HepG2 (cell line): Measurements from ENCODE around the gene MGST1. TPM values are rescaled to one million over a fixed set of nuclear protein-coding genes. Genes with fewer than 3 reads are reported as not detected.

ENCODE experiments used
- AKNA ChIP-seq: sonication (generic); formaldehyde crosslinking; IDR thresholded peaks from 2 replicates; pipeline ENCODE4 v1.4.0; 2020; ENCODE audit warnings: missing genetic modification reagents, borderline replicate concordance
- ARID2 ChIP-seq: sonication (generic); formaldehyde crosslinking; IDR thresholded peaks from 2 replicates; pipeline ENCODE4 v1.8.1; 2022; ENCODE audit warnings: mild to moderate bottlenecking, missing genetic modification reagents, borderline replicate concordance
- ATF6 ChIP-seq: sonication (generic); formaldehyde crosslinking; conservative IDR thresholded peaks from 2 replicates; pipeline ENCODE4 v1.4.0; 2020; ENCODE audit warnings: missing genetic modification reagents
- FIP1L1 ChIP-seq: fragments of 200-400 bp; formaldehyde crosslinking; IDR thresholded peaks from 2 replicates; pipeline ENCODE4 v1.6.1; 2018; ENCODE audit warnings: low read depth, mild to moderate bottlenecking, low read length, moderate library complexity, borderline replicate concordance; ENCODE audit not compliant: insufficient read depth
- MAFG ChIP-seq: sonication (generic); formaldehyde crosslinking; IDR thresholded peaks from 2 replicates; pipeline ENCODE4 v1.5.1; 2020; ENCODE audit warnings: mild to moderate bottlenecking, missing genetic modification reagents
- MATR3 ChIP-seq: sonication (generic); formaldehyde crosslinking; IDR thresholded peaks from 2 replicates; pipeline ENCODE4 v1.4.0; 2020; ENCODE audit warnings: missing genetic modification reagents
- NCOA2 ChIP-seq: sonication (generic); formaldehyde crosslinking; IDR thresholded peaks from 2 replicates; pipeline ENCODE4 v1.8.0; 2022; ENCODE audit warnings: inconsistent platforms
- SAP130 ChIP-seq: IDR thresholded peaks from 2 replicates; pipeline ENCODE4 v1.6.1; 2016; ENCODE audit warnings: low read depth
- ZNF44 ChIP-seq: sonication (generic); formaldehyde crosslinking; IDR thresholded peaks from 2 replicates; pipeline ENCODE4 v1.5.1; 2020; ENCODE audit warnings: mild to moderate bottlenecking, missing genetic modification reagents
- ZNF503 ChIP-seq: sonication (generic); formaldehyde crosslinking; IDR thresholded peaks from 2 replicates; pipeline ENCODE4 v1.4.0; 2020; ENCODE audit warnings: missing genetic modification reagents
- ZNF674 ChIP-seq: sonication (generic); formaldehyde crosslinking; IDR thresholded peaks from 2 replicates; pipeline ENCODE4 v1.5.0; 2020; ENCODE audit warnings: low read depth, mild to moderate bottlenecking, missing genetic modification reagents
- polyA plus RNA-seq, 8 experiments: library from polyadenylated mRNA; depleted of rRNA in 3 of 8; stranded (reverse) in 7 of 8; unstranded in 1 of 8; fragments of >200 nt; fragmentation: Illumina TruSeq in 4 of 8; extraction: Trizol in 4 of 8; gene quantifications; 2 replicates each; pipeline versions ENCODE4 v1.2.1 to v1.2.3, GENCODE V29; 2011 to 2016; ENCODE audit warnings: low read depth in 4 of 8, missing spikeins in 1 of 8, mixed read lengths in 1 of 8; ENCODE audit not compliant: insufficient read depth in 1 of 8
- total RNA-seq, 5 experiments: library from RNA; depleted of rRNA; stranded (reverse); fragments of >200 nt; fragmentation: Illumina TruSeq; extraction: Trizol; gene quantifications; 2 replicates each; pipeline ENCODE4 v1.2.3, GENCODE V29; 2016; ENCODE audit warnings: low read depth in 1 of 5

The MGST1 gene
- total and polyA plus RNA-seq, 2 of the 13 experiments (the other 11 are each of a cell fraction or from before 2014, with no cell fraction given) = 119 to 152 TPM

GRCh38 chr12:16349131-16349460 is 1.7 kb downstream of the MGST1 start (continued):
- TF ChIP-seq ZNF44 (no peak), MATR3 (CRISPR knock-in tag) (no peak), AKNA (CRISPR knock-in tag) (no peak), FIP1L1 (no peak), ATF6 (CRISPR knock-in tag) (no peak), ZNF674 (CRISPR knock-in tag) (no peak), ZNF503 (CRISPR knock-in tag) (no peak), MAFG (peak; percentile 79), SAP130 (CRISPR knock-in tag) (peak; percentile 63), ARID2 (CRISPR knock-in tag) (no peak), NCOA2 (no peak)
